AG08396 (cell line): ENCODE results near the gene TGOLN2.
A peak's percentile ranks its signal among the peaks of the same experiment; 100 is the strongest.
"Not testable (repeated sequence)": the region's sequence is repeated elsewhere in the genome, so short reads cannot be mapped to it uniquely, and the experiment has no call there.

Source experiments
- DNase-seq: peaks from one replicate; pipeline ENCODE4 v3.0.0; 2012; ENCODE audit warnings: low spot score, mixed read lengths

The TGOLN2 gene

GRCh38 chr2:85327822-85328617, at the start of gene TGOLN2:
Gene TGOLN2, minus strand, starts transcription at chr2:85327989. Its CDS starts 27 bp downstream, at chr2:85327962.
- peak; percentile 97 for DNase-seq

DNA sequence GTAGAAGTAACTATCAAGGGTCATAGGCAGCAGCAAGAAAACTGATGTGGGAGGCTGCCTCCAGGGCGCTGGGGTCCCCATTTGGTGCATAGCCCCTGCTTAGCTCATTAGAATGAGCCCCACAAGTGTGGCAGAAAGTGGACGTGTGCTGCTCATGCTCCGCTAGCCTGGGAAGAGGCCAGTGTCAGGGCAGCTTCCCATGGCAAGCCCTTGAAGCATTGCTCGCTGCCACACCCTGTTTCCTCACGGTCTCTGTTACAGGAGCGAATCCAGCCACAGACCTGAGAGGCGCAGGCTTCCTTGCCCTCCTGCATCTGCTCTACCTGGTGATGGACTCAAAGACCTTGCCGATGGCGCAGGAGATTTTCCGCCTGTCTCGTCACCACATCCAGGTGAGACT, 49.3 kb upstream of the TGOLN2 start:
- no peak for DNase-seq

DNA sequence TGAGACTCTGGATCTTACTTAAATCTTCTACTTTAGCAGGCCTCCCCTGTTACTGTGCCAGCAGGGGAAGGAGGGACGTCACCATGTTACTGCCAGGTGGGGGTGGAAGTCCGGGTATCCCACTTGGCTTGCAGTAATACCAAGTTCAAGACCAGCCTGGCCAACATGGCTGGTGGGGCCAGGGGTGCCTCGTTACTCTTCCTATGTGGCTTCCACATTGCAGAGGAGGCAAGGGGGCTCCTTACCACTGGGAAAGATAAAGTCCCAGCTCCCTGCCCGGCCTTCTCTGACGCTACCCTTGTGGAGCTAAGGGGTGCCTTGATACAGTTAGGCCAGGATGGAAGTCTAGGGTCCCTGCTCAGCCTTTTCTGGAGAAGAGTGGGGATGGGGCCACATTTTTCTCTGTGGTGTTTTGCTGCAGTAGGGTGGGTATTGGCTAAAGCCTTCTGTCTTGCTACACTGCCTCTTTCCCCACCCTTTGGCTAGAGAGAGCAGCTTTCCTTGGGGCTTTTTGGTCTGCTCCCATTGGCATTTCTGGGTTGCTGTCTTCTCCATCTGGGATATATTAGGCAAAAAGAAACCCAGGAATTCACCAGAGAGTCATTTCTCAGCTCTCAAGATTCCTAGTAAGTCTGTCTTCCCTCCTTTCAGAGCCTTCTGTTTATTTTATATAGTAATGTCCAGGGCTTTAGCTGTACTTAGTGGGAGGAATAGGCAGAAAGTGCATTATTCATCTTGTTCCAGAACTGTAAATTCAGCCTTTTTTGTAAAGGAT, 48.7 kb upstream of the TGOLN2 start:
- no peak for DNase-seq

DNA sequence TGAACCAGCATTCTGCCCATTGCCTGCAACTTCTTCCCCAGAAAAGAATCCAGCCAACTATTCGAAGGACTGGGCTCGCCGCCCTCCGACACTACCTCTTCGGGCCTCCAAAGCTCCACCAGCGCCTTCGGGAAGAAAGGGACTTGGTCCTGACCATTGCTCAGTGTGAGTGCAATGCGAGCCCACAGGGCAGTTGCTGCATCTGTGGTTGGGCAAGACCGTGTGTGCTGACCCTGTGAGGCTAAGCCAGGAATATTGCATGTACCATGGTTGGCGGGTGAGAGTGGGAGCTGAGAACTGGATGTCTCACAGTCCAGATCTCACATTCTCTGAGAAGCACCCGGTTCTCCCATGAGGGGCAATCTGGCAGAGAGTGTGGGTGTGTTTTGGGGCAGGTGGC, 43.3 kb upstream of the TGOLN2 start:
- DNase-seq = no peak

DNA sequence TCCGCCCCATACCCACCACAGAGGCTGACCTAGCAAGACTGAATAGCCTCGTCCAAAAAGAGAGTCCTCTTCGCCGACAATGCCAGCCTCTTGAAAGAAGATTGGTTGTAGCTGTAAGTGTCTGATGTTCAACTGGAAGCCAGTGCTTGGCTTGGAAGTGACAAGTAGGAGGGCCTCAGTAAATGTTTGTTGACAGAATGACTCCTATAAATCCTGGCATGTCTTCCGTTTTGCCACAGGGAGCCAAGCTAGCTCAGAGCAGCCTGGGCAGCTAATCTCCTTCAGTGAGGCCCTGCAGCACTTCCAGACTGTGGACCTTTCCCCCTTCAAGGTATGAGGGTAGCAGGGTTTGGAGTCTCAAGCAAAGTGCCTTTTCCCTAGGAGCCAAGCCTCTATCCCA, 41.7 kb upstream of the TGOLN2 start:
- DNase-seq = no peak

- DNase-seq = no peak
Observed at GRCh38 chr2:85368921-85369320, 41.1 kb upstream of the TGOLN2 start.

DNA sequence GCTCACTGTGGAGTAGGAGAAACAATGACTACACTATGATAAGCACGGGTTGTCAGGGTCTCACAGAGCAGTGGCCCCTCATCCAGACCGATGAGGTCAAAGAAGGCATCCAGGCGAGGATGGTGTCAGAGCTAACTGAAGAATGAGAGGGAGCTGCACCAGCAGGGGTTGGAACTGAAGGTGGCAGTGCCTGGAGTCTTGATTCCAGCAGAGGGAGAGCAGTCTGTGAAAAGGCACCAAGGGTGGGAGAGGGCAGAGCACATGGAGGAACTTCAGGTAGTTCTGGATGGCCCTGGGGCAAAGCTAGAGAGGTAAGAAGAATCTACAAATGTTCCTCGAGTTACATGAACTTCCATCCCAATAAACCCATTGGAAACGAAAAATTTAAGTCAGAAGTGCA, 39.4 kb upstream of the TGOLN2 start:
- DNase-seq = no peak

- DNase-seq = not testable (repeated sequence)
Observed at GRCh38 chr2:85362653-85363387, 35.0 kb upstream of the TGOLN2 start.

DNA sequence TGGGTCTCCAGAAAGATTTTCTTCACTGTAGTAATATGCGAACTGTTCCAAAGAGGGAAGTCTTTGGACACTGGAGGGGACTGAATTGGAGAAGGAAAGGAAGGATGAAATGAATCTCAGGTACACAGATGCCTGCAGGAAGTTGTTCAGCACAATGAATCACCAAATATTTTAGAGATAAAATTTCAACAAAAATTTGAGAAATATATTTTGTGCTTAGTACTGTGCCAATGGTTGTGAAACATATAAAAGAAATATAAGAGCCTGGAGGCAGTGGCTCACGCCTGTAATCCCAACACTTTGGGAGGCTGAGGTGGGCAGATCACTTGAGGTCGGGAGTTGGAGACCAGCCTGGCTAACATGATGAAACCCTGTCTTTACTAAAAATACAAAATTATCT, 29.9 kb upstream of the TGOLN2 start:
- no peak for DNase-seq

GRCh38 chr2:85356186-85356585, 28.4 kb upstream of the TGOLN2 start:
- no peak for DNase-seq

DNA sequence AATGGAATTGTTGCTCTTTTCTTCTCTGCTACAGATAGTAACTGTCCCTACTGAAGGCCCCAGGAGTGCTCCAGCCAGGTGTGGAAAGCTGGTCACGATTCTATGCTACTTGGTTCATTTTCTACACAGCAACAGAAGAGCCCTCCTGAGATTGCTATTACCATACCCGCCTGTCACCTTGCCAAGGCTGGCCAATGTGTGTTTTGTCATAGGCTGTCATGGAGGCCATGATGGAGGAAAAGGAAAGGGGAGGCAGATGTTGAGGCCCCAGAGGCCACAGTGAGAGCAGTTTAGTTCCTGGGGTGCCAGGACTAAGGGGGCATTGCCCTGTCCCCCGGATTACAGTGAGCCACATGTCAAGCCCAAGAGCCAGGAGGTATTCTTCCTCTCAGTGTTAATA, 27.7 kb upstream of the TGOLN2 start:
- no peak for DNase-seq

DNA sequence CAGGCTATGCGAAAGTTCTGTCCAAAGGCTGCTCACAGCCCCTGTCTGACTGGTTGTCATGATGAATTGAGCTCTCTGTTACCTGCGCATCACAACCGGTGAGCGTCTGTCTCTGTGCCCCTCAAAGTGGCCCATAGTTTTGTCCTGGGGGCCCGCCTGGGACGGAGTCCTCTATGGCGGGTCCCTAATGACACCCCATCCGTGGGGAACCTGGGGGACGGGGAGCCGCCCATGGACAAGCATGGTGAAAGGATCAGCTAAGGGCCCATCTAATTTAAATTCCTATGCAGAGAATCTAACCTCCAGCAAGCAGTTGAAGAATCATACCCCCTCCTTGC, 27.3 kb upstream of the TGOLN2 start:
- DNase-seq = no peak

DNA sequence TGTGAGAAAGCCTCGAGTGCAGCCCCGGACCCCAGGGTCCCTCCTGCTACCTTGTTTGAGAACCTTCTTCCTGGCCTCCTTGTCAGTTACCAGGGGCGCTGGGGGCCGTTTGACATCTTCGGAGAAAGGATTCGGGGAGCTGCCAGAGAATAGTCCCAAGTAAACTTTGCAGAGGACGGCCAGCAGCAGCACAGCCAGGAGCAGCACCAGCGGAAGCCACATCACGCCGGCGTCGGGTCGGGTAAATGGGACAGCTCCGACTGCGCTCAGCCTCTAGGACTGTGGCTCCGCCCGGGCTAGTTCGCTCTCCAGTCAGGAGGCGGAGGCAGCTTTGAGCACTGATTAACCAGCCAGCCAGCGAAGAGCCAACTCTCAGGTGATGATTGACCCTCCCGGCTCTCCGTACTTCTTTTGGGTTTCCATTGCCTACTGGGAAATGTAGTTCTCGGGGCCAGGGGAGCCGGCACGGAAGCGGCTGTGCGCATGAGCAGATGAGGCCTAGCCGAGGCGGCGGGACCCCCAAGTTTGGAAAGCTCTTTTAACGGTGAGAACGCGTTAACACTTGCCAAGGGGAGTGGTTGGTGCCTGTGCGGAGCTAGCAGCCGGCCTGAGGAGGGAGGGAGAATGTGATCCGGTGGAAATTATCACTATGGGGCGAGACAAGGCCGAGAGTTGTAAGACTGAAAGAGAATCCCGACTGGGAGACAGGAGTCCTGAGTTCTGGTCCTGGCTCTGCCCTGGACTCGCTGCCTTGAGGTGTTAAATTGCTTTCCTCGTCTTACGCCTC, 26.7 kb upstream of the TGOLN2 start, which contains the start of the genes ELMOD3 and RETSAT:
ELMOD3 (plus strand) TSS at position 484 of the 787 bp plus-strand sequence. CDS start 2,430 bp downstream, outside the sequence.
RETSAT (minus strand) TSS at position 243 of the 787 bp plus-strand sequence; CDS start at position 222, 21 bp downstream.
- peak; percentile 97 for DNase-seq

GRCh38 chr2:85353876-85354285, 26.1 kb upstream of the TGOLN2 start:
- DNase-seq = peak; percentile 38

GRCh38 chr2:85347599-85347998, 19.8 kb upstream of the TGOLN2 start:
- DNase-seq = no peak

GRCh38 chr2:85344356-85344954, 16.7 kb upstream of the TGOLN2 start:
- DNase-seq = no peak

- DNase-seq = not testable (repeated sequence)
Observed at GRCh38 chr2:85343207-85343895, 15.6 kb upstream of the TGOLN2 start.

DNA sequence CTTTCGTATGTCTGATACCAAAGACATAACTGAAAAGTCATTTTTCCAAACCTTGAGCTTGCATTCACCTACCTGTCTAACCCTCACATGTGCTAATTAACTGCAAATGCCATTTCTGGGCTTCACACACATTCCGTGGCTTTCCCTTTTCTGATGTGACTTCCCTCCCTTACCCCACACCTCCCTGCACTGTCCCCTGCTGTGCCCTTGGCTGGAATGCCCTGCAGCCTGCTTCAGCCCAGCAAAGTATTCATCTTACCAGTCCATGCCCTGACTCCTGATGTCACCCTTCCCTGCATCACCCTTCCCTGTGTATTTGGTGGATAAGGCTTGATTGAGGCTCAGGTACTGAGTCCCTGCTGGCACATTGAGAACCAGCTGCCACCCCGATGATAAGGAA, 14.4 kb upstream of the TGOLN2 start:
- DNase-seq = no peak

- no peak for DNase-seq
Observed at GRCh38 chr2:85341269-85342029, 13.7 kb upstream of the TGOLN2 start.
